IPS DF 6.9 (cell line): ENCODE data around the gene MCC.
"Not testable (repeated sequence)": the region's sequence is repeated elsewhere in the genome, so short reads cannot be mapped to it uniquely, and the experiment has no call there.

Experiments used
- DNase-seq: peaks from one replicate; pipeline ENCODE4 v3.0.0-alpha.2; 2013; ENCODE audit warnings: low read depth, low spot score
- H3K27ac ChIP-seq: one replicate; pipeline ENCODE4 v1.5.1; 2013; ENCODE audit warnings: low read length, control low read depth
- H3K27me3 ChIP-seq: 2 replicates; pipeline ENCODE4 v1.6.1; 2013; ENCODE audit warnings: mild to moderate bottlenecking, low read length; ENCODE audit not compliant: control insufficient read depth, insufficient read depth
- H3K36me3 ChIP-seq: 2 replicates; pipeline ENCODE4 v1.6.1; 2013; ENCODE audit warnings: low read length; ENCODE audit not compliant: control insufficient read depth, insufficient read depth
- H3K4me1 ChIP-seq: 2 replicates; pipeline ENCODE4 v1.6.1; 2013; ENCODE audit warnings: low read length; ENCODE audit not compliant: control insufficient read depth, insufficient read depth
- H3K4me3 ChIP-seq: 2 replicates; pipeline ENCODE4 v1.5.1; 2013; ENCODE audit warnings: mild to moderate bottlenecking, low read length
- H3K9me3 ChIP-seq: 2 replicates; pipeline ENCODE4 v1.6.1; 2013; ENCODE audit warnings: low read length, inconsistent platforms; ENCODE audit not compliant: control insufficient read depth, insufficient read depth
- WGBS: extraction: QIAGEN DNeasy Blood & Tissue Kit; methylation state at CpG from one replicate; pipeline ENCODE4 v1.1.7; 2013; ENCODE audit warnings: mixed read lengths, missing lambda C conversion rate; ENCODE audit not compliant: insufficient read length, insufficient coverage; 5-methylcytosine and 5-hydroxymethylcytosine counted together

MCC gene

DNA sequence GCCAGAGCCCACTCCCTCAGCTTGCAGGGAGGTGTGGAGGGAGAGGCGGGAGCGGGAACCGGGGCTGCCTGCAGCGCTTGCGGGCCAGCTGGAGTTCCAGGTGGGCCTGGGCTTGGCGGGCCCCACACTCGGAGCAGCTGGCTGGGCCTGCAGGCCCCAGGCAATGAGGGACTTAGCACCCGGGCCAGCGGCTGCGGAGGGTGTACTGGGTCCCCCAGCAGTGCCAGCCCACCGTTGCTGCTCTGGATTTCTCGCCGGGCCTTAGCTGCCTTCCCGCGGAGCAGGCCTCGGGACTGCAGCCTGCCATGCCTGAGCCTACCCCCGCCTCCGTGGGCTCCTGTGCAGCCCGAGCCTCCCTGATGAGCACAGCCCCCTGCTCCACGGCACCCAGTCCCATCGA, 31.1 kb downstream of the MCC start:
- whole genome bisulfite sequencing = no CpG with 5 or more reads among the region's 21 CpGs
- DNase-seq, H3K4me3 ChIP-seq, H3K27me3 ChIP-seq, H3K4me1 ChIP-seq, H3K27ac ChIP-seq, H3K36me3 ChIP-seq, H3K9me3 ChIP-seq: not testable (repeated sequence)

GRCh38 chr5:113452941-113453340, 35.3 kb downstream of the MCC start:
- no peak overlapping the region for H3K27ac ChIP-seq
- WGBS = no CpG with 5 or more reads among the region's 6 CpGs
- no peaks in the 10 kb centered on the region for H3K4me1 ChIP-seq

GRCh38 chr5:113451797-113452196, 36.5 kb downstream of the MCC start:
- DNase-seq = no peak
- WGBS = no CpG with 5 or more reads among the region's 2 CpGs
- Histone ChIP-seq H3K4me1 (no peaks in the 10 kb centered on the region), H3K9me3 (no peaks in the 10 kb centered on the region), H3K4me3 (no peak overlapping the region), H3K27ac (no peak overlapping the region), H3K27me3 (no peaks in the 10 kb centered on the region), H3K36me3 (no peaks in the 10 kb centered on the region)

More at GRCh38 chr5:113452941-113453340, 35.3 kb downstream of the MCC start:
- no peak for DNase-seq
- H3K9me3 ChIP-seq = no peaks in the 10 kb centered on the region
- no peaks in the 10 kb centered on the region for H3K27me3 ChIP-seq
- no peaks in the 10 kb centered on the region for H3K36me3 ChIP-seq
- no peak overlapping the region for H3K4me3 ChIP-seq

GRCh38 chr5:113450929-113451328, 37.3 kb downstream of the MCC start:
- no CpG with 5 or more reads among the region's 2 CpGs for WGBS
- no peaks in the 10 kb centered on the region for H3K4me1 ChIP-seq
- no peaks in the 10 kb centered on the region for H3K27me3 ChIP-seq
- no peak overlapping the region for H3K4me3 ChIP-seq
- no peak for DNase-seq
- no peak overlapping the region for H3K27ac ChIP-seq
- no peaks in the 10 kb centered on the region for H3K36me3 ChIP-seq
- H3K9me3 ChIP-seq = no peaks in the 10 kb centered on the region

- Histone ChIP-seq H3K4me3 (no peak overlapping the region), H3K9me3 (no peaks in the 10 kb centered on the region), H3K36me3 (no peaks in the 10 kb centered on the region), H3K4me1 (no peaks in the 10 kb centered on the region), H3K27ac (no peak overlapping the region), H3K27me3 (no peaks in the 10 kb centered on the region)
- WGBS = no CpG with 5 or more reads among the region's 2 CpGs
- DNase-seq = no peak
Measured at GRCh38 chr5:113450462-113450861, 37.8 kb downstream of the MCC start.

DNA sequence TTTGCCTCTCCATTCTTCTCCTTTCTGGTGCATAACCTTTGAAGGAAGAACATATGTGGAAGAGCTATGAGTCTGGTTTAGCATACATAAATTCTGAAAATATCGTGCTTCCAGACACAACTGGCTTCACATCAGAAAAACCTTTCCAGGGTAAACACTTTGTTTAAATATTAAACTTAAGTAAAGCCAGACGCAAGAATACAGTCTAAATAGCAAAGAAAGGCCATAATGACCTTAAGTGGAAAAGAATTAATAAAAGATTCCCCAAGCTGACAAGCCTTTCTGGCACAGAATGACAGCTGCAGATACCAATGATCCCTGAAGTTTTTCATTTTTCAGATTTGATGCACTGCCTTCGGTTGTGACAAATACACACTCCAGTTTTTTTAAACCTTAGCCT, 40.0 kb downstream of the MCC start:
- H3K27me3 ChIP-seq = no peaks in the 10 kb centered on the region
- WGBS = no CpG with 5 or more reads among the region's 3 CpGs
- no peak overlapping the region for H3K4me3 ChIP-seq
- no peak for DNase-seq
- H3K4me1 ChIP-seq = no peaks in the 10 kb centered on the region
- H3K36me3 ChIP-seq = no peaks in the 10 kb centered on the region
- no peaks in the 10 kb centered on the region for H3K9me3 ChIP-seq
- no peak overlapping the region for H3K27ac ChIP-seq

GRCh38 chr5:113447498-113448050, 40.7 kb downstream of the MCC start:
- no CpG with 5 or more reads among the region's 4 CpGs for WGBS
- Histone ChIP-seq H3K36me3 (no peaks in the 10 kb centered on the region), H3K9me3 (no peaks in the 10 kb centered on the region), H3K27ac (no peak overlapping the region), H3K4me3 (no peak overlapping the region), H3K27me3 (no peaks in the 10 kb centered on the region), H3K4me1 (no peaks in the 10 kb centered on the region)
- DNase-seq = no peak

DNA sequence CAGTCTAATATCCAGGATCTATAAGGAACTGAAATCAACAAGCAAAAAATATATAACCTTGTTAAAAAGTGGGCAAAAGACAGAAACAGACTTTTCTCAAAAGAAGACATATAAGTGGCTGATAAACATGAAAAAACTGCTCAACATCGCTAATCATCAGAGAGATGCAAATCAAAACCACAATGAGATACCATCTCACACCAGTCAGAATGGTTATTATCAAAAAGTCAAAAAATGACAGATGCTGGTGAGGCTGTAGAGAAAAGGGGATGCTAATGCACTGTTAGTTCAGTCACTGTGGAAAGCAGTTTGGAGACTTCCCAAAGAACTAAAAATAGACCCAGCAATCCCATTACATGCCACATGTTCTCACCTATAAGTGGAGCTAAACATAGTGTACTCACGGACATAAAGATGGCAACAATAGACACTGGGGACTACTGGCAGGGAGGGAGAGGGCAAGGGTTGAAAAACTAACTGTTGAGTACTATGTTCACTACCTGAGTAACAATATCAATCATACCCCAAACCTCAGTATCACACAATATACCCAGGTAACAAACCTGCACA, 41.8 kb downstream of the MCC start:
- no CpG with 5 or more reads among the region's 2 CpGs for WGBS
- H3K4me1 ChIP-seq = no peaks in the 10 kb centered on the region
- no peak overlapping the region for H3K4me3 ChIP-seq
- no peaks in the 10 kb centered on the region for H3K9me3 ChIP-seq
- no peak for DNase-seq
- H3K36me3 ChIP-seq = no peaks in the 10 kb centered on the region
- no peak overlapping the region for H3K27ac ChIP-seq
- H3K27me3 ChIP-seq = no peaks in the 10 kb centered on the region

- H3K27ac ChIP-seq = no peak overlapping the region
- no peaks in the 10 kb centered on the region for H3K27me3 ChIP-seq
- no peak overlapping the region for H3K4me3 ChIP-seq
- H3K4me1 ChIP-seq = no peaks in the 10 kb centered on the region
- no peak for DNase-seq
- no CpG with 5 or more reads among the region's 1 CpG for WGBS
- no peaks in the 10 kb centered on the region for H3K9me3 ChIP-seq
- no peaks in the 10 kb centered on the region for H3K36me3 ChIP-seq
Measured at GRCh38 chr5:113437111-113437510, 51.1 kb downstream of the MCC start.

- WGBS = no CpG with 5 or more reads among the region's 4 CpGs
- H3K27me3 ChIP-seq = no peaks in the 10 kb centered on the region
- no peak for DNase-seq
- no peak overlapping the region for H3K27ac ChIP-seq
- H3K9me3 ChIP-seq = no peaks in the 10 kb centered on the region
- no peaks in the 10 kb centered on the region for H3K36me3 ChIP-seq
- H3K4me1 ChIP-seq = no peaks in the 10 kb centered on the region
- H3K4me3 ChIP-seq = no peak overlapping the region
Measured at GRCh38 chr5:113435575-113435974, 52.7 kb downstream of the MCC start.

- H3K27ac ChIP-seq = no peak within 1 kb of the TSS
- no peaks in the 10 kb centered on the region for H3K4me1 ChIP-seq
- DNase-seq = no peak
- H3K36me3 ChIP-seq = no peaks in the 10 kb centered on the region
- H3K27me3 ChIP-seq = no peaks in the 10 kb centered on the region
- no peaks in the 10 kb centered on the region for H3K9me3 ChIP-seq
- no peak within 1 kb of the TSS for H3K4me3 ChIP-seq
- no CpG with 5 or more reads among the region's 3 CpGs for WGBS
Measured at GRCh38 chr5:113434889-113435288, 53.4 kb downstream of the MCC start, which contains the start of gene TSSK1B. TSS of gene TSSK1B (minus strand) at chr5:113434989. CDS start at chr5:113434839, 150 bp downstream.
